GM13976 (cell line): Measurements from ENCODE around the gene RNF150.

Experiments
- DNase-seq: peaks from one replicate; pipeline ENCODE4 v3.0.0; 2012; ENCODE audit warnings: low spot score
- in situ Hi-C: fragments of 300-500 bp; cut with MboI; formaldehyde crosslinking; loops from one replicate; pipeline ENCODE4 v1.12.0; 2022; ENCODE audit warnings: low sequenced_read_pairs, mixed read lengths, inconsistent platforms; ENCODE audit not compliant: unreplicated experiment
- TF ChIP-seq, protein P1 (sequence below): IDR thresholded peaks from 2 replicates; pipeline ENCODE4 v1.5.1; 2012; ENCODE audit warnings: borderline replicate concordance, mild to moderate bottlenecking; ENCODE audit not compliant: insufficient read depth; ENCODE audit errors: extremely low read depth, missing control alignments, control extremely low read depth

The RNF150 gene

GRCh38 chr4:140943486-140944198, 189.6 kb downstream of the RNF150 start:
- in situ Hi-C loops, result no loop called here
- DNase-seq, result no peak
- TF ChIP-seq, protein P1, sequence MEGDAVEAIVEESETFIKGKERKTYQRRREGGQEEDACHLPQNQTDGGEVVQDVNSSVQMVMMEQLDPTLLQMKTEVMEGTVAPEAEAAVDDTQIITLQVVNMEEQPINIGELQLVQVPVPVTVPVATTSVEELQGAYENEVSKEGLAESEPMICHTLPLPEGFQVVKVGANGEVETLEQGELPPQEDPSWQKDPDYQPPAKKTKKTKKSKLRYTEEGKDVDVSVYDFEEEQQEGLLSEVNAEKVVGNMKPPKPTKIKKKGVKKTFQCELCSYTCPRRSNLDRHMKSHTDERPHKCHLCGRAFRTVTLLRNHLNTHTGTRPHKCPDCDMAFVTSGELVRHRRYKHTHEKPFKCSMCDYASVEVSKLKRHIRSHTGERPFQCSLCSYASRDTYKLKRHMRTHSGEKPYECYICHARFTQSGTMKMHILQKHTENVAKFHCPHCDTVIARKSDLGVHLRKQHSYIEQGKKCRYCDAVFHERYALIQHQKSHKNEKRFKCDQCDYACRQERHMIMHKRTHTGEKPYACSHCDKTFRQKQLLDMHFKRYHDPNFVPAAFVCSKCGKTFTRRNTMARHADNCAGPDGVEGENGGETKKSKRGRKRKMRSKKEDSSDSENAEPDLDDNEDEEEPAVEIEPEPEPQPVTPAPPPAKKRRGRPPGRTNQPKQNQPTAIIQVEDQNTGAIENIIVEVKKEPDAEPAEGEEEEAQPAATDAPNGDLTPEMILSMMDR, result no peak

- no peak for DNase-seq
- TF ChIP-seq, protein P1, result no peak
- in situ Hi-C loops, result no loop called here
These were observed 192.7 kb downstream of the RNF150 start for GRCh38 chr4:140940589-140940988.

GRCh38 chr4:140937866-140938265, 195.4 kb downstream of the RNF150 start:
- in situ Hi-C loops, result no loop called here
- no peak for DNase-seq
- TF ChIP-seq, protein P1, result no peak

DNA sequence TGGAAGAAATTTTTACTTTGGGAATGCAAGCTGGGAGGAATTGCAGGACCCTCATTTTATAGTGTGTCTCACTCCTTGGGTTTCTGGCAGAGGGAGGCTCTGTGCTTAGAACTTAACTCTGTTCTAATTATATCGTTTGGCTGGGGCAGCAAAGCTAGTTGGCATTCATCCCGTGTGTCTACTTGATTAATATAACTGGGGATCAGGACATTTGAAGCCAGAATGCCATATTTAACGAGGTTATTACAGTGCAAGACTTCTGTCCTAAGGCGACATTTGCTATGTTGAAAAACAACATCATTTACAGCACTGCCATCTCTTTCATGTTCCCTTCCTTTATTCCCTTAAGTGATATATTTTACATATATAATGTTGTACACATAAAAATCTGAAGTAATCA, 198.0 kb downstream of the RNF150 start:
- TF ChIP-seq, protein P1, result no peak
- no peak for DNase-seq
- in situ Hi-C loops, result no loop called here

DNA sequence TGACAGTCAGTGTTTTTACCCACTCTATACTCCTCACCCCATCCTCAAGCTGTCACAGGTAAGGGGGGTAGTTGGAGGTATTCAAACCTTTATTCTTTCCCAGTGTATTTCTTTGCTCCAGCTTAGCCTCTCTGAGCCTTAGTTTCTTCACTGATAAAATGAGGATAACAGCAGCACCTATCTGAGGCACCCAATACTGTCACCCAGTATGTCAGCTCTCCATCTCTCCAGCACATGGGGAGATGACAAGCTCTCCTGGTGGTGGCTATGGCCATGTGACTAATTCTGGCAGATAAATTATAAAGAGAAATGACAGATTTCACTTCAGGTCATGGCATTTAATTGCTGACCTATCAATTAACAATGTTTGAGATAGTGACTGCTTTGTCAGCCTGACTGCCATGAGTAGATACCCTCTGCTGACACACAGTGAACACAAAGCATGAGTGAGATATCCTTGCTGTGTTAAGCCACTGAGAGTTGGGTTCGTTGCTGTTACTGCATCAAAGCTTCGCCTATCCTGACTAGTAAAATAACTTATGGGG, 200.7 kb downstream of the RNF150 start:
- TF ChIP-seq, protein P1, result no peak
- in situ Hi-C loops, result no loop called here
- no peak for DNase-seq

DNA sequence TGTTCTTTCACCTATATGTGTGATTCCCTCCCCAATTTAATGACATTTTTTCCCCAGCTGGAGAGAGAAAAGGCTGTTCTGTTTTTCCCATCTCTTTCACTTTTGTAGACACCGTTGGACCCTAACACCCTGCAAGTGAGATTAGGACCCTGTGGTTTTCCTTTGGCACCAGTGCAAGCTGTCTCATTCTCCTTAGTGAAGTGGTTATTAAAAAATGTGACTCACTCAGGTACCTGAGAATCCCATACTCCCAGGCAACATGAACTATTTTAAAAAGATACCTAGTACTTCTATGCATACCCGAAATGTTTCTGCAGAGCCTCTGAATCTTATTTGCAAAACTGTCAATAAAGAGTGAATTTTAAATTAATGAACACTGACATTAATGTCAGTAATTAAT, 201.4 kb downstream of the RNF150 start:
- TF ChIP-seq, protein P1, result no peak
- in situ Hi-C loops, result no loop called here
- no peak for DNase-seq
